Measurements from ENCODE around the gene XRCC1. TPM values are rescaled to one million over a fixed set of nuclear protein-coding genes. Genes with fewer than 3 reads are reported as not detected.
A peak's percentile ranks its signal among the peaks of the same experiment; 100 is the strongest.

XRCC1 gene
- total RNA-seq, 4 donors from 2014 or later = 12.3 to 23.8 (median 18.6) TPM

- Histone ChIP-seq H3K27me3 (no peaks in the 10 kb centered on the region), H3K27ac (peak within 1 kb of the TSS; percentile 87 to 96 (median 92)), H3K4me1 (peaks cover 13 to 38% (median 24%) of the 10 kb centered on the region in 3 donors), H3K9me3 (no peaks in the 10 kb centered on the region), H3K36me3 (peaks cover 0 to 61% (median 12%) of the 10 kb centered on the region in 3 donors), H3K4me3 (peak within 1 kb of the TSS; percentile 57 to 93 (median 80))
- 2% methylated on average over 9 to 10 of the region's 42 CpGs for WGBS, 2 donors
- TF ChIP-seq CTCF (IDR thresholded peaks at IDR 0.05) = peak in 2 of 6 experiments; percentile 1 to 5
- no peak for TF ChIP-seq POLR2A (IDR thresholded peaks at IDR 0.05)
- no peak for DNase-seq
- intact Hi-C loops (cut with DNase I) = no loop called here
Measured at GRCh38 chr19:43504426-43505185, 70.7 kb downstream of the XRCC1 start, which contains the start of gene PHLDB3. PHLDB3 (minus strand) TSS chr19:43504746; CDS start chr19:43504118, 628 bp downstream.

DNA sequence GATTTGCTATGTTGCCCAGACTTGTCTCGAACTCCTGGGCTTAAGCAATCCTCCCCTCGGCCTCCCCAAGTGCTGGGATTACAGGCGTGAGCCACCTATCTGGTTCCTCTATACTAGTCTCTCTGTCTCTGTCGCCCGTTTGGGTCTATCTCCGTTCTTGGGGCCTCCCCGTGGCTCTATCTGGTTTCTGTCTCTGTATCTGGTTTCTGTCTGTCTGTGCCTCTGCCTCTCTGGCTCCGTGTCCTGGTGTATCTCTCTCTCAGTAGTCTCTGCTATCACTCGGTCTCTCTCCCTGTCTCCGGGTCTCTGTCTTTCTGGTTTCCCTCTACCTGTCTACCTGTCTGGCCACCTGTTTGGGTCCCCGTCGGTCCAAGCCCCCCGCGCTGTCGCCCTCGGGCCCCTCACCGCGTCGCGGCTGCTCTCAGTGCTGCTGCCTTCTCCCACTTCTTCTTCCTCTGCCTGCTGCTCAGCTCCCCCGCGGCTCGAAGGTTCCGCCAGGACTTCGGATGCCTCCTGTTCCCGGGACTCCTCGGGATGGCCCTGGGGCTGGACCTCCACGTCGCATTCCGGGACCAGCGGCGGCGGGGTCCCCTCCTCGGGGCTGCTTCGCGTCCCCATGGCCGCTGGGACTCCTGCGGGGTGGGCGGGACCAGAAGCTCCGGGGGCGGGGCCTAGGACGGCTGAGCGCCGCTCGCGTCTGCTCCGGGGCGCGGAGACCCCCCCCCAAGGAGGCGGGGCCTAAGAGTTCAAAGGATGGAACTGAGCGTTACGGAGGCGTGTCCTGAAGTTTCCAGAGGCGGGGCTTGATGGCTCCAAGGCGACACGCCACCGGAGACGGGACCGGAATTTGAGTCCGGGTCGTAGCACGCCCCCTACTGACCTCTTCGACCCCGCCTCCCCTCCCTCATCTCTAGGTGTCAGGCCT lies 71.6 kb downstream of the XRCC1 start:
- Histone ChIP-seq H3K27me3 (no peaks in the 10 kb centered on the region), H3K36me3 (peaks cover 0 to 61% (median 13%) of the 10 kb centered on the region in 3 donors), H3K9me3 (no peaks in the 10 kb centered on the region), H3K27ac (peak overlapping the region; percentile 87 to 96 (median 92)), H3K4me3 (peak overlapping the region; percentile 57 to 93 (median 80)), H3K4me1 (peaks cover 13 to 39% (median 24%) of the 10 kb centered on the region in 3 donors)
- TF ChIP-seq POLR2A (IDR thresholded peaks at IDR 0.05) (peak in 2 of 4 donors; percentile 10 to 73), CTCF (IDR thresholded peaks at IDR 0.05) (peak in 1 of 6 experiments; percentile 7)
- intact Hi-C loops (cut with DNase I) = no loop called here
- 2% methylated on average over 22 to 31 of the region's 64 CpGs for WGBS, 2 donors
- DNase-seq = peak; percentile 69

- WGBS, 2 donors = 89% methylated on average over 16 of the region's 23 CpGs
- DNase-seq = no peak
- H3K36me3 ChIP-seq = peaks cover 4 to 61% (median 7%) of the 10 kb centered on the region in 3 donors
- peaks cover 13 to 47% (median 24%) of the 10 kb centered on the region in 3 donors for H3K4me1 ChIP-seq
- no peaks in the 10 kb centered on the region for H3K27me3 ChIP-seq
- H3K27ac ChIP-seq = peak overlapping the region in 1 of 4 donors; percentile 96
- no peak for TF ChIP-seq CTCF (IDR thresholded peaks at IDR 0.05)
- no peak for TF ChIP-seq POLR2A (IDR thresholded peaks at IDR 0.05)
- peak overlapping the region in 2 of 4 donors; percentile 69 to 90 for H3K4me3 ChIP-seq
- H3K9me3 ChIP-seq = no peaks in the 10 kb centered on the region
- intact Hi-C loops (cut with DNase I) = no loop called here
Measured at GRCh38 chr19:43502419-43502976, 72.8 kb downstream of the XRCC1 start.

GRCh38 chr19:43501661-43502418 lies 73.5 kb downstream of the XRCC1 start:
- Histone ChIP-seq H3K27ac (no peak overlapping the region), H3K36me3 (peaks cover 4 to 64% (median 13%) of the 10 kb centered on the region in 3 donors), H3K4me3 (peak overlapping the region in 1 of 4 donors; percentile 5), H3K27me3 (no peaks in the 10 kb centered on the region), H3K9me3 (no peaks in the 10 kb centered on the region), H3K4me1 (peaks cover 13 to 47% (median 24%) of the 10 kb centered on the region in 3 donors)
- no peak for DNase-seq
- 73 to 82% methylated on average over 17 to 26 of the region's 43 CpGs for WGBS, 2 donors
- intact Hi-C loops (cut with DNase I) = no loop called here
- no peak for TF ChIP-seq CTCF (IDR thresholded peaks at IDR 0.05)
- no peak for TF ChIP-seq POLR2A (IDR thresholded peaks at IDR 0.05)

All from esophagus squamous epithelium (tissue), 5 donors.